Right ventricle myocardium superior (tissue), 1 donor: Measurements from ENCODE around the gene KCNIP4. TPM values are rescaled to one million over a fixed set of nuclear protein-coding genes. Genes with fewer than 3 reads are reported as not detected.

Experiments
- ATAC-seq: fragments of 200-7000 bp; cut with Tn5 transposase; one replicate; pipeline ENCODE4 v1.9.1; 2020; ENCODE audit warnings: mild to moderate bottlenecking; ENCODE audit not compliant: poor library complexity
- DNase-seq: peaks from one replicate; pipeline ENCODE4 v3.0.0-alpha.2; 2020
- intact Hi-C: fragments of 100-400 bp; cut with DNase I; formaldehyde crosslinking; loops from one replicate; pipeline ENCODE4 v1.11.2; 2022
- total RNA-seq: library from RNA; stranded (reverse); fragmentation: NEBNext Ultra II Directional; extraction: Animal tissue kit (Norgen Biotek cat#: 25700); gene quantifications from one replicate; pipeline ENCODE4 v1.2.1, GENCODE V29; 2021
- donor health status: DM: no; HTN: yes; CAD: no; lungs with severe emphysema.

Gene KCNIP4
- total RNA-seq, 1 donor from 2014 or later, result not detected

DNA sequence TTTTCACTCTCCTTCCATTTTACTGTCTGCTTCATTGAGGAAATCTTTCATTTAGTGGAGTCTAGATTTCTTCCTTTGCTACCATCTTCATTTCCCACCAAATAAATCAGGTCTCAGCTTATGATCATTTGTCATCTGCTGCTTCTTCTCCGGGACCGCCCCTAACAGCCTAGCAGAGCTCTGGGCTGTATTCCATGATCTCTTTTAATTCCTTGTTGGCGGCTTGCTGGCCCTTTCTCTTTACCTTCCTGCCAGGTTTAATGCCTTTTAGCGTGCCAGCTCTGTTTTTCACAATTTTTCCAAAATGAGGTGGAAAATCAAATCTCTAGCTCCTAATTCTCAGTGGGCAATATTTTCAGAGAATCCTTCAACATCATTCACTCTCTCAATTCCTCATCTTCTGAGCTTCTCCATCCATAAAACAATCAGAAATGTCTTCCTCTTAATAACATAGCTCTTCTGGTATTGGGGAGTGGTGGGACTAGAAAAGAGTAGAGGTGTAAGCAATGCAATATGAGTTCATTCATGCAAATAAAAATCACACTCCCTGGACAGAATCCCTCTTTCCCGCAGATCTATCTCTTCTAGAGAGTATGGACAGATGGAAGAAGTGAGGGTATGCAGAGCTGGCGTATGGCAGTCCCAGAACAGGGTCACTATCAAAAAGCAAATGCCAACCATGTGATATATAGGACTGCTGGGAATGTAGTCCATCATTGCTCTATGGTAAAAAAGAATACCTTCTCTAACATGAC is 491.3 kb downstream of the KCNIP4 start:
- intact Hi-C loops, result no loop called here
- ATAC-seq (no peak), DNase-seq (no peak)

DNA sequence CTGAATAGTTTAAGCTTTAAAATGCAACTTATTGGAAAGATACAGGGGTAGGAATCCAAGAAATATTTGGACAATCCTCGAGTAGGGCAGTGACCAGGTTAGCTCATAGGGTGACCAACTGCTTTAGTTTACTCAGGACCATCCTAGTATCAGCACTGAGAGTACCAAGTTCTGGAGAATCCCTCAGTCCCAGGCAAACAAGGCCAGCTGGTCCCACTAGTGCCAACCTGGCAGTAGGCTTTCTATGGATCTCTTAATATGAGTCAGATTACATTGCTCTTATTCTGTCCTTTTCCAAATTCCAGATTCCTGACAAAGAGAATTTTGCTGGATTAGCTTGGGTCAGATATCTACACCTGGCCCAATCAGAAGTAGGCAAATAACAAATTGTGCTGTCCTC is 493.7 kb downstream of the KCNIP4 start:
- no peak for DNase-seq
- intact Hi-C loops, result no loop called here

GRCh38 chr4:21454201-21454600 is 494.4 kb downstream of the KCNIP4 start:
- ATAC-seq, result no peak
- DNase-seq, result no peak
- intact Hi-C loops, result no loop called here

More for the DNA sequence above, 493.7 kb downstream of the KCNIP4 start:
- ATAC-seq, result no peak

GRCh38 chr4:21452931-21453330 is 495.6 kb downstream of the KCNIP4 start:
- ATAC-seq, result no peak
- no peak for DNase-seq
- intact Hi-C loops, result no loop called here

DNA sequence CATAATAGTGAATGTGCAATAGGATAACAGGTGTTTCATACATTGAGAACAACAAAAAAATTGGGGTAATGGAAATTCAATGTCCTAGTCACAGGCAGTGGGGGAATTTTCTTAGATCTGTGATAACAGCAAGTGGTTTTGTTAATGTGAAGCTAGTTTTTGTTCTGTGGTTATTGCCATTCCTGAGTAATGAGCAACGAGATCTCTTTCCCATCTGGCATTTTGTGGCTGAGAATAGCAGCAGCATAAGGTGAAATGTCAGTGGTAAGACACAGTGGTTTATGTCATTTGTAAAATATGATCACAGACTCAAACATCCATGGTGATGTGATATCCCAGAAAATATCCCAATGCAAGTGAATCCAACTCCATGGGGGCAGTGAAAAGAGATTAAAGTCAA is 497.5 kb downstream of the KCNIP4 start:
- ATAC-seq, result no peak
- no peak for DNase-seq
- intact Hi-C loops, result no loop called here

DNA sequence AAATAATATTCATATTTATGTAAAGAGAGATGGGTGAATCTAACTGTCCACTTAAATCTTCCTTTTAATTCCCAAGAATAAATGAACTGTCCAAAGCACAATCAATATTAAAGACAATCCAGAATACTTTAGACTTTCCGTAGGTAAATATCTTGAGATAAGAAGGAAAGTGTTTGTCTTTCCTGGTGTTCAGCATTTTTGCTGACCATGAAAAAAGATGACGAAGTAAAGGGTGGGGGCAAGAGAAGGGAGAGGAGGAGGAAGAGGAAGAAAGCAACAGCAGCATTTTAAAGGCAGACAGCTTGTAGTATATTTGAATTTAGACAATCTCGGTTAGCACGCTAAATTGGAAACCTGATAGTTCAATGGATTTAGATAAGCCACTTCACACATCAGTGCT is 498.2 kb downstream of the KCNIP4 start:
- ATAC-seq (no peak), DNase-seq (no peak)
- intact Hi-C loops, result no loop called here

GRCh38 chr4:21447301-21448054 is 501.1 kb downstream of the KCNIP4 start:
- intact Hi-C loops, result no loop called here
- DNase-seq (no peak), ATAC-seq (no peak)

GRCh38 chr4:21420166-21420565 is 528.4 kb downstream of the KCNIP4 start:
- no peak for DNase-seq
- intact Hi-C loops, result no loop called here
- no peak for ATAC-seq

DNA sequence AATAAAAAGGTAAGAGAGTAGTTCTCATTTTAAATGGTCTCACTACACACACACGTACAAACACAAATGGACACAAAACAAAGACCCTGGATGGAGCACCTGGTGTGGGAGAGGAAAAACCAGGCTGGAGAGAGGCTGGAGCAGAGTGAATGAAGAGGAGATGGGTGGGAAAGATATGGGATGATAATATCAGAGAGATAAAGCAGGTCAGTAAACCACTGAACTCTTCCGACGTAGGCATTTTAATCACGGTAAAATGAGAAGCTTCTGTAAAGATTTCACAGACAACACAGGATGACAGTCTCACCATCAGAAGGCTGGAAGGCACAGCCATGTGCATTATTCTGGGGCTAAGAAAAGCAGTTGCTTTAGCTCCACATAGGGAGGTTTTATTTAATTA is 532.8 kb downstream of the KCNIP4 start:
- intact Hi-C loops, result no loop called here
- no peak for DNase-seq
- ATAC-seq, result no peak

- no peak for ATAC-seq
Observed at GRCh38 chr4:21413807-21414370, 534.7 kb downstream of the KCNIP4 start.

GRCh38 chr4:21411086-21411485 is 537.5 kb downstream of the KCNIP4 start:
- DNase-seq, result no peak
- intact Hi-C loops, result no loop called here
- no peak for ATAC-seq

More at GRCh38 chr4:21413807-21414370, 534.7 kb downstream of the KCNIP4 start:
- intact Hi-C loops, result no loop called here
- no peak for DNase-seq

DNA sequence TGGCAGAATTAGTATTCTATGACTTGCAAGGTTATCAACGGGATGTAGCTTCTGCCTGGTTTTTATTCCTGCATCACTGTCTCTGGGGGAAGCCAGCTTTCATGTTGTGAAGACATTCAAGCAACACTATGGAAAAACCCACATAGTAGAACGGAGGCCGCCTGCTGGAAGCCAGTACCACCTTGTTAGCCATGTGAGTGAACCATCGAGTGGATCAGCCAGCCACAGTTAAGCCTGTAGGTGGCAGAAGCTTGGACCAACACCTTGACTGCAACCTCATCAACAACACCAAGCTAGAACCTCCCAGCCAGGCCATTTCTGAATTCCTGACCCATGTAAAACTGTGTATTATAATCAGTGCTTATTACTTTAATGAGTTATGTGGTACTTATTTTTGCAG is 538.2 kb downstream of the KCNIP4 start:
- ATAC-seq, result no peak
- intact Hi-C loops, result no loop called here
- DNase-seq, result no peak

GRCh38 chr4:21387683-21388082 is 560.9 kb downstream of the KCNIP4 start:
- DNase-seq, result no peak
- no peak for ATAC-seq
- intact Hi-C loops, result no loop called here

- DNase-seq, result no peak
- no peak for ATAC-seq
- intact Hi-C loops, result no loop called here
Observed at GRCh38 chr4:21386166-21386780, 562.3 kb downstream of the KCNIP4 start.

- ATAC-seq, result no peak
- intact Hi-C loops, result no loop called here
- DNase-seq, result no peak
Observed at GRCh38 chr4:21385706-21386105, 562.9 kb downstream of the KCNIP4 start.

GRCh38 chr4:21384609-21385008 is 564.0 kb downstream of the KCNIP4 start:
- DNase-seq, result no peak

DNA sequence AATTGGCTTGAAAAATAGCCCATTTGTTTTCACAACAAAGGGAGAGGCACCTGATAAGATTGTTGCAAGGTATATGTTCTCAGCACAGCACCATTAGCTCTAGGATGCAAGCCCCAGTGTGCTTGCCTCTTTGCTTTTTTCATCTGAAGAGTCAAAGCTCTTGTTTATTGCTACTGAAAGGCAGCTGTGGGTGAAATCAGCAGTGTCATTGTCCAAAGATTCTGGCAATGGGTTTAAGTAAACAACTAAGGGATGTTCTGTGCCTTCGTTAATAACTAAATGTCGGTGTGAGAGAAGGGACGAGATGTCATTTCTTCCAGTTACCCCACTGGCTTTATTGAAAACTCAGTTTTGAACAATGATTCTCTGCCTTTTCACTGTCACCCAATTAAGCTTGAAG is 567.7 kb downstream of the KCNIP4 start:
- no peak for ATAC-seq
- intact Hi-C loops, result no loop called here

More at GRCh38 chr4:21384609-21385008, 564.0 kb downstream of the KCNIP4 start:
- no peak for ATAC-seq
- intact Hi-C loops, result no loop called here

DNA sequence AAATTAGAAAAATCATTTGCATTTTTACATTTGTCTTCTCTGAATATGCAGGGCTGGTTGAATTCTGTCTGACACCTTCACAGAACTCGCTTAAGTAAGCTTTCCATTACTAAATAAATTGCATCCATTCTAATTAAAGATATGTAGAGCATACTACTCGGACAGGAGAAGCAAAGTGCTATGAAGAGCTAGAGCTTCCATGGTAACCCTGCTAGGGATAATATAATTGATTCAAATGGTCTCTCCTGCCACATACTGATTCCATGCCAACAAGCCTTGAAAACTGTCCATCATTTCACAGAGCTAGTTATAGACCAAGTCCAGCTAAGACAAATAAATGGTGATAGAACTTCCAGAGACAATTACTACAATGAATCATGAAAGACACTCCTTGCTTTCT is 571.5 kb downstream of the KCNIP4 start:
- intact Hi-C loops, result no loop called here
- ATAC-seq, result no peak

More for the DNA sequence above, 567.7 kb downstream of the KCNIP4 start:
- no peak for DNase-seq

GRCh38 chr4:21376176-21376575 is 572.4 kb downstream of the KCNIP4 start:
- no peak for DNase-seq
- intact Hi-C loops, result no loop called here

More for the DNA sequence above, 571.5 kb downstream of the KCNIP4 start:
- no peak for DNase-seq

More at GRCh38 chr4:21376176-21376575, 572.4 kb downstream of the KCNIP4 start:
- ATAC-seq, result no peak
